Tibial nerve (tissue), 4 donors: ENCODE measurements around the gene ZNF554. TPM values are rescaled to one million over a fixed set of nuclear protein-coding genes. Genes with fewer than 3 reads are reported as not detected.

ENCODE experiments used
- DNase-seq, 2 donors: peaks; one replicate each; pipeline ENCODE4 v3.0.0-alpha.2; 2019; ENCODE audit warnings: low spot score in 2 of 2
- H3K27ac ChIP-seq, 4 donors: fragments of 200-600 bp; sonication (generic) in 3 of 4; one replicate each; pipeline ENCODE4 v1.5.1; 2017 to 2019; ENCODE audit warnings: mild to moderate bottlenecking in 1 of 4
- H3K27me3 ChIP-seq, 2 donors: fragments of 200-600 bp; sonication (generic) in 1 of 2; one replicate each; pipeline versions ENCODE4 v1.5.1 to v1.6.0; 2017 to 2019
- H3K36me3 ChIP-seq, 3 donors: fragments of 200-600 bp; sonication (generic); one replicate each; pipeline ENCODE4 v1.5.1; 2018 to 2019
- H3K4me1 ChIP-seq, 4 donors: fragments of 200-600 bp; sonication (generic) in 3 of 4; one replicate each; pipeline ENCODE4 v1.5.1; 2017 to 2019
- H3K4me3 ChIP-seq, 4 donors: fragments of 200-600 bp; sonication (generic) in 3 of 4; one replicate each; pipeline ENCODE4 v1.5.1; 2017 to 2019; ENCODE audit warnings: mild to moderate bottlenecking in 1 of 4, moderate library complexity in 1 of 4
- H3K9me3 ChIP-seq, 4 donors: fragments of 200-600 bp; sonication (generic) in 3 of 4; one replicate each; pipeline ENCODE4 v1.5.1; 2017 to 2019
- EP300 ChIP-seq, 2 donors: sonication (generic); formaldehyde crosslinking; IDR thresholded peaks; one replicate each; pipeline ENCODE4 v1.6.1; 2017; ENCODE audit warnings: antibody characterized with exemption in 2 of 2, mild to moderate bottlenecking in 1 of 2
- POLR2A ChIP-seq, 2 donors: fragments of 450-650 bp; IDR thresholded peaks; one replicate each; pipeline ENCODE4 v1.6.1; 2017; ENCODE audit warnings: antibody characterized with exemption in 2 of 2, mild to moderate bottlenecking in 2 of 2, moderate library complexity in 2 of 2
- WGBS, 2 donors: methylation state at CpG; one replicate each; pipeline ENCODE4 v1.1.5; 2018; 5-methylcytosine and 5-hydroxymethylcytosine counted together
- total RNA-seq, 4 donors: library from RNA; depleted of rRNA; stranded (reverse); fragments of >200 nt; gene quantifications; one replicate each; pipeline ENCODE4 v1.1.0, GENCODE V29; 2016
- TF ChIP-seq, protein P1 (sequence below), 5 experiments: fragments of 200-600 bp in 3 of 5; fragments of 450-650 bp in 2 of 5; sonication (generic) in 3 of 5; IDR thresholded peaks; one replicate each; pipeline ENCODE4 v1.5.1; 2016 to 2019; ENCODE audit warnings: antibody characterized with exemption in 5 of 5, mild to moderate bottlenecking in 3 of 5, moderate library complexity in 2 of 5

The ZNF554 gene
- total RNA-seq, 4 donors from 2014 or later, result 4.4 to 9.0 (median 6.7) TPM

- Histone ChIP-seq H3K27me3 (no peaks in the 10 kb centered on the region), H3K4me3 (no peak overlapping the region), H3K9me3 (peaks cover 0 to 32% (median 0%) of the 10 kb centered on the region in 4 donors), H3K4me1 (peaks cover 0 to 19% (median 5%) of the 10 kb centered on the region in 4 donors), H3K36me3 (peaks cover 0 to 62% (median 3%) of the 10 kb centered on the region in 3 donors), H3K27ac (no peak overlapping the region)
- no peak for DNase-seq
- TF ChIP-seq POLR2A (IDR thresholded peaks at IDR 0.05), result no peak
- no peak for TF ChIP-seq EP300 (IDR thresholded peaks at IDR 0.05)
- 46 to 85% methylated on average over 6 to 9 of the region's 9 CpGs for WGBS, 2 donors
These were observed 4.0 kb downstream of the ZNF554 start for GRCh38 chr19:2823646-2824045.

DNA sequence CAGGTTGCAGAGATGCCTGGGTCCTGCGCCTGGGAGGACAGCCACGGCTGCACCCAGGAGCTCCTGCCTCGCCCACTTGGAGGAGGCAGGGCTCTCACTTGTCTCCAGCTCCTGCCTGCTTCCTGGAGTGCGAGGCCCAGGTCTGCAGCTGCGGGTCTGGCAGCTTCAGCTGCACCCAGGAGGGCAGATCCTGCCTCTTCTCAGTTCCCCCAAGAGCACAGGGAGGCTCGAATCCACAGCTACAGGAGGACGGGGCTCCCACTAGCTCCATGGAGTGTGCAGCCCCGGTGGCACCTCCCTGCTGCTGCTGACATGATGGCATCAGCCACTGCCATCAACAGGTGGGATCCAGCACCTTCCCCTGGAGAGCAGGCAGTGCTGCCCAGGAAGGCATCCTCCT is 4.5 kb downstream of the ZNF554 start:
- TF ChIP-seq, protein P1, sequence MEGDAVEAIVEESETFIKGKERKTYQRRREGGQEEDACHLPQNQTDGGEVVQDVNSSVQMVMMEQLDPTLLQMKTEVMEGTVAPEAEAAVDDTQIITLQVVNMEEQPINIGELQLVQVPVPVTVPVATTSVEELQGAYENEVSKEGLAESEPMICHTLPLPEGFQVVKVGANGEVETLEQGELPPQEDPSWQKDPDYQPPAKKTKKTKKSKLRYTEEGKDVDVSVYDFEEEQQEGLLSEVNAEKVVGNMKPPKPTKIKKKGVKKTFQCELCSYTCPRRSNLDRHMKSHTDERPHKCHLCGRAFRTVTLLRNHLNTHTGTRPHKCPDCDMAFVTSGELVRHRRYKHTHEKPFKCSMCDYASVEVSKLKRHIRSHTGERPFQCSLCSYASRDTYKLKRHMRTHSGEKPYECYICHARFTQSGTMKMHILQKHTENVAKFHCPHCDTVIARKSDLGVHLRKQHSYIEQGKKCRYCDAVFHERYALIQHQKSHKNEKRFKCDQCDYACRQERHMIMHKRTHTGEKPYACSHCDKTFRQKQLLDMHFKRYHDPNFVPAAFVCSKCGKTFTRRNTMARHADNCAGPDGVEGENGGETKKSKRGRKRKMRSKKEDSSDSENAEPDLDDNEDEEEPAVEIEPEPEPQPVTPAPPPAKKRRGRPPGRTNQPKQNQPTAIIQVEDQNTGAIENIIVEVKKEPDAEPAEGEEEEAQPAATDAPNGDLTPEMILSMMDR (IDR thresholded peaks at IDR 0.05), result no peak
- TF ChIP-seq EP300 (IDR thresholded peaks at IDR 0.05) (no peak), POLR2A (IDR thresholded peaks at IDR 0.05) (no peak)
- no peak for DNase-seq
- Histone ChIP-seq H3K36me3 (peaks cover 0 to 67% (median 3%) of the 10 kb centered on the region in 3 donors), H3K27ac (no peak overlapping the region), H3K4me3 (no peak overlapping the region), H3K27me3 (no peaks in the 10 kb centered on the region), H3K4me1 (peaks cover 0 to 18% (median 5%) of the 10 kb centered on the region in 4 donors), H3K9me3 (peaks cover 0 to 37% (median 0%) of the 10 kb centered on the region in 4 donors)
- WGBS, 2 donors, result 80% methylated on average over 6 to 8 of the region's 8 CpGs

DNA sequence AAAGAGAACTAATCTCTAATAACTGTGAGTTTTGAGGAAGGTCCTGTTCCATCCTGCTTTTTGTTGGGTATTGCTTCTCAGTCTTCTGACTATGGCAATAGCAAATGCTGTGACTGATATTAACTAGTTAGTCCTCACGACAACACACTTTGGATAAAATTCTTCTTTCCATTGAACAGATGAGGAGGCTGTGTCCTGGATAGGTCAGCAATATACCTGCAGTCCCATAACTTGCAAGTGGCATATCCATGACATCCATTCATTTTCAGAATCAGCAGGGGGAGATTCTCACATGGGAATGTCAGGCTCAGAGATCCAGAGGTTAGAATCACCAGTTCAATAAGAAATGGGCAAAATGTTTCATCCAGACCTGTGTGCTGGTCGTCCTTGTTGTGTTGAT is 7.4 kb downstream of the ZNF554 start:
- TF ChIP-seq, protein P1 (IDR thresholded peaks at IDR 0.05), result no peak
- no peak for TF ChIP-seq EP300 (IDR thresholded peaks at IDR 0.05)
- no peak for TF ChIP-seq POLR2A (IDR thresholded peaks at IDR 0.05)
- Histone ChIP-seq H3K4me1 (no peaks in the 10 kb centered on the region), H3K4me3 (no peak overlapping the region), H3K27me3 (no peaks in the 10 kb centered on the region), H3K36me3 (peaks cover 0 to 96% (median 3%) of the 10 kb centered on the region in 3 donors), H3K9me3 (peaks cover 0 to 66% (median 8%) of the 10 kb centered on the region in 4 donors), H3K27ac (no peak overlapping the region)
- 97% methylated on average over 2 of the region's 2 CpGs for WGBS, 2 donors
- no peak for DNase-seq

- DNase-seq, result no peak
- no peaks in the 10 kb centered on the region for H3K27me3 ChIP-seq
- H3K36me3 ChIP-seq, result peaks cover 0 to 100% (median 10%) of the 10 kb centered on the region in 3 donors
- H3K4me3 ChIP-seq, result no peak overlapping the region
- H3K4me1 ChIP-seq, result no peaks in the 10 kb centered on the region
- no peak overlapping the region for H3K27ac ChIP-seq
- H3K9me3 ChIP-seq, result peaks cover 0 to 75% (median 12%) of the 10 kb centered on the region in 4 donors
- no peak for TF ChIP-seq POLR2A (IDR thresholded peaks at IDR 0.05)
- no peak for TF ChIP-seq EP300 (IDR thresholded peaks at IDR 0.05)
- TF ChIP-seq, protein P1 (IDR thresholded peaks at IDR 0.05), result no peak
- WGBS, 2 donors, result 91 to 92% methylated on average over 12 to 13 of the region's 13 CpGs
These were observed 8.3 kb downstream of the ZNF554 start for GRCh38 chr19:2827840-2828489.

- DNase-seq, result no peak
- 97 to 98% methylated on average over 19 of the region's 19 CpGs for WGBS, 2 donors
- H3K27me3 ChIP-seq, result no peaks in the 10 kb centered on the region
- H3K36me3 ChIP-seq, result peaks cover 4 to 92% (median 23%) of the 10 kb centered on the region in 3 donors
- H3K27ac ChIP-seq, result no peak overlapping the region
- H3K4me1 ChIP-seq, result no peaks in the 10 kb centered on the region
- H3K9me3 ChIP-seq, result peaks cover 0 to 100% (median 31%) of the 10 kb centered on the region in 4 donors
- no peak overlapping the region for H3K4me3 ChIP-seq
- no peak for TF ChIP-seq EP300 (IDR thresholded peaks at IDR 0.05)
- TF ChIP-seq, protein P1 (IDR thresholded peaks at IDR 0.05), result no peak
- TF ChIP-seq POLR2A (IDR thresholded peaks at IDR 0.05), result no peak
These were observed 14.7 kb downstream of the ZNF554 start for GRCh38 chr19:2834294-2834871.
